GM12874 (cell line): Measurements from ENCODE around the gene SOBP.

ENCODE experiments used
- TF ChIP-seq, protein P1 (sequence below): IDR thresholded peaks from 2 replicates; pipeline ENCODE4 v1.5.1; 2011; ENCODE audit warnings: low read depth, mild to moderate bottlenecking, control low read depth, low read length, moderate library complexity; ENCODE audit not compliant: insufficient read depth

SOBP gene

DNA sequence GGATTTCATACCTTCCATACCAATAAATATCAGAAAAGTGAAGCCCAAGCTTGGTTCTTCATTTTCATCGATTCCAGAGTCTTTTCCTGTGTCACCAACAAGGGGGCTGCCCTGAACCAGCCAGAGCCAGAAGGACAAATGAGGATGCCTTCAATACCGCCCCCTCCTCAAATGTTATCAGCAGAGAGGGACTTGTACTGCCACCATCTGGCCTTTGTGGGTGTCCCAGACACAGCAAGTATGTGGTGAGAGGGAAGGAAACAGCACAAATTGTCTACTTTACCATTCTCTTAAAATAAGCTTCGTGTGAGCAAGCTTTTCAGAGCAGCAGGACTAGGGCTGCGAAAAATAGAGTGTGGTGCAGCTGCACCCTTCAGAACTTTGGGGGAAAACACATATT is 165.3 kb downstream of the SOBP start:
- TF ChIP-seq, protein P1, sequence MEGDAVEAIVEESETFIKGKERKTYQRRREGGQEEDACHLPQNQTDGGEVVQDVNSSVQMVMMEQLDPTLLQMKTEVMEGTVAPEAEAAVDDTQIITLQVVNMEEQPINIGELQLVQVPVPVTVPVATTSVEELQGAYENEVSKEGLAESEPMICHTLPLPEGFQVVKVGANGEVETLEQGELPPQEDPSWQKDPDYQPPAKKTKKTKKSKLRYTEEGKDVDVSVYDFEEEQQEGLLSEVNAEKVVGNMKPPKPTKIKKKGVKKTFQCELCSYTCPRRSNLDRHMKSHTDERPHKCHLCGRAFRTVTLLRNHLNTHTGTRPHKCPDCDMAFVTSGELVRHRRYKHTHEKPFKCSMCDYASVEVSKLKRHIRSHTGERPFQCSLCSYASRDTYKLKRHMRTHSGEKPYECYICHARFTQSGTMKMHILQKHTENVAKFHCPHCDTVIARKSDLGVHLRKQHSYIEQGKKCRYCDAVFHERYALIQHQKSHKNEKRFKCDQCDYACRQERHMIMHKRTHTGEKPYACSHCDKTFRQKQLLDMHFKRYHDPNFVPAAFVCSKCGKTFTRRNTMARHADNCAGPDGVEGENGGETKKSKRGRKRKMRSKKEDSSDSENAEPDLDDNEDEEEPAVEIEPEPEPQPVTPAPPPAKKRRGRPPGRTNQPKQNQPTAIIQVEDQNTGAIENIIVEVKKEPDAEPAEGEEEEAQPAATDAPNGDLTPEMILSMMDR = peak; percentile 30; the same call in 1 of the 2 replicates

DNA sequence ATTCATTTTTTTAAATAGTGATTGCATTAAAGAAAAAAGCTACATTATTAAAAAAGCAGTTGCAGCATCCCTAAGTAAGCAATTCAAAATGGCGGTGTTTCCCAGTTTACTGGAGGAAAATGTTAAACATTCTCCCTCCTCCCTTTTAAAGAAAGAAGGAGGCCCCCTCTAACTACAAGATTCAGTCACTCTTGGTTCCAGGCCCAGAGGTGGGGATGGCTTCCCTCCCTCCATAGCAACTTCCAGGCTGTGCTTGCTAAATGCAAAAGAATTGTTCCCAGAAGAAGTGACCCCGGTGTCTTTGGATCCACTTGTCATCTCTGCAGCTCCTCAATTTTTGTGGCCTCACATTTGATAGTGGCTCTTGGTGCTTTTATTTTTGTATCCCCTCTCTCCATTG is 165.9 kb downstream of the SOBP start:
- TF ChIP-seq, protein P1 = no peak

DNA sequence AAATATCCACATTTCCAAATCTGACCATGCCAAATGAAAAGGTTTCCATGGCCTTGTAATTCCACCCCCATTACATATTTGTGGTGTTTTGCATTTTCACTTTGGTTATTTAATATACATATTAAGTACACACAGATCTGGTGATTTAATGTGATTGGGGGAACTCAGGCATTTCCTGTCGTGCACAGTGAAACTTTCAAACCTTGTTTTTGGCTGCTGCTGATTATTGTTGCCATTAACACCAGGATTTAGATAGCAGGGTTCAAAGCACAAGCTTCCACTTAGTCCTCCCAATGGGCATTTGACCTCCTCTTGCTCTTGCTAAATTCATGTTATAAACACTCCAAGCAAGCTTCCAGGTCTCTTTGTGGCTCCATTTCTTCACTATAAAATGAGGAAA is 166.5 kb downstream of the SOBP start:
- TF ChIP-seq, protein P1 = no peak

DNA sequence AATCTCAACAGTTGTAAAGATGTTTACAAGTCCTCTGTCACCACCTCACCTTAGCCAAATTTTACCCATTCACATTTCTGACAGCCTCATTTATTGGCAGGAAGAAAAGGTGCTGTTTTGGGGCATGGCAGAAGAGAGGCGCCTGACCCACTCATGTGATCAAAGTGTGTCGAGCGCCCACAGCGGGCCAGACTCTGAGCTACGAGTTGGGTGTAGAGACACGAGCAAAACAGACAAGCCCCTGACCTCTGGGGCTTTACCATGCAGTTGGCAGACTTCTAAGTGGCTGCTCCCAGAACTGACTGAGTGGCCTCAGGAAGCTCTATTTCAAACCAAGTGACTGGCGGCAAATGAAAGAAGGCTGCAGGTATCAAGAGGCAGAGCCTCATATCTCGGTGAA is 167.0 kb downstream of the SOBP start:
- TF ChIP-seq, protein P1 = no peak

DNA sequence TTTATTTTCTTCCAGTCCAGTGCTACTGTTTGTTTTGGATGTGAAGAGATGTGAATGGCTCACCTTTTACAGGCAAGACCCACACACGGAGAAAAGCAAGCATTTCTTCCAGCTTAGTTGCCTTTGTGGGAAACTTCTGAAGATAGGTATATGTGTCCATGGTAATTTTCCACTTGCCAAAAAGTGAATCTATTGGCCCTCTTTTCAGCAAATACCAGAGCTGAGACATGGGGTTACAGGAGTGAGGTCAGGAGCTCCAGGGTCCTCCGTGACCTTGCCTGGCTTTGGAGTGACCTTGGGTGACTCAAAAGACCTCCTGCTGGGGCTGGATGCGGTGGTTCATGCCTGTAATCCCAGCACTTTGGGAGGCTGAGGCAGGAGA is 167.4 kb downstream of the SOBP start:
- TF ChIP-seq, protein P1 = no peak

DNA sequence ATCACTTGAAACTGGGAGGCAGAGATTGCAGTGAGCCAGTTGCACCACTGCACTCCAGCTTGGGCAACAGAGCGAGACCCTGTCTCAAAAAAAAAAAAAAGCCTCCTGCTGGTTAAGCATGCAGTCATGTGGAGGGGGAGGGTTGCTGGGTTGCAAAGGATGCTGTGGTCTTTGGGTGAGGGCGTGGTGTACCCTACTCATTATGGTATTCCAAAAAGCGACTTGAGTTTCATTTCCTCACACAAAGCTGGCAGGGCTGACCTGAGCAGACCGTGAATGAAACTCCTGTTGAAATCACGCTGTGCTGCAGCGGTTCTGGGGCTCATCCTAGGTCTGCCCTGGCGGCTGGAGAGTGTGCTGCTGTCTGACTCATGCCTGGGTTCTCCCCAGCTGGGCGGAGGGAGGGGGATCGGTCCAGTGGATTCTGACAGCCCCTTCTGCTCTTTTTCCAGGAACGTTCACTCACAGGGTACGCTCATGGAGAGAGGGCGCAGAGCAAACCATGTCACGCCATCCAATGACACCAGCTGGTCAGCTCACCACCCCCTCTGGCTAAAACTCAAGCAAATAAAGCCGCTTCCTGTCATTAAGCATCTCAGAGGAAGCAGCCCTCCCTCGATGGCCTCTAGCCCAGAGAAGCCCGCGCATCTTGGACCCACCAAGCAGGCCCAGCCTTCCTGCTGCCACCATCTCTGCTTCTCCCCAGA is 168.0 kb downstream of the SOBP start:
- TF ChIP-seq, protein P1 = peak; percentile 20; the same call in 1 of the 2 replicates

DNA sequence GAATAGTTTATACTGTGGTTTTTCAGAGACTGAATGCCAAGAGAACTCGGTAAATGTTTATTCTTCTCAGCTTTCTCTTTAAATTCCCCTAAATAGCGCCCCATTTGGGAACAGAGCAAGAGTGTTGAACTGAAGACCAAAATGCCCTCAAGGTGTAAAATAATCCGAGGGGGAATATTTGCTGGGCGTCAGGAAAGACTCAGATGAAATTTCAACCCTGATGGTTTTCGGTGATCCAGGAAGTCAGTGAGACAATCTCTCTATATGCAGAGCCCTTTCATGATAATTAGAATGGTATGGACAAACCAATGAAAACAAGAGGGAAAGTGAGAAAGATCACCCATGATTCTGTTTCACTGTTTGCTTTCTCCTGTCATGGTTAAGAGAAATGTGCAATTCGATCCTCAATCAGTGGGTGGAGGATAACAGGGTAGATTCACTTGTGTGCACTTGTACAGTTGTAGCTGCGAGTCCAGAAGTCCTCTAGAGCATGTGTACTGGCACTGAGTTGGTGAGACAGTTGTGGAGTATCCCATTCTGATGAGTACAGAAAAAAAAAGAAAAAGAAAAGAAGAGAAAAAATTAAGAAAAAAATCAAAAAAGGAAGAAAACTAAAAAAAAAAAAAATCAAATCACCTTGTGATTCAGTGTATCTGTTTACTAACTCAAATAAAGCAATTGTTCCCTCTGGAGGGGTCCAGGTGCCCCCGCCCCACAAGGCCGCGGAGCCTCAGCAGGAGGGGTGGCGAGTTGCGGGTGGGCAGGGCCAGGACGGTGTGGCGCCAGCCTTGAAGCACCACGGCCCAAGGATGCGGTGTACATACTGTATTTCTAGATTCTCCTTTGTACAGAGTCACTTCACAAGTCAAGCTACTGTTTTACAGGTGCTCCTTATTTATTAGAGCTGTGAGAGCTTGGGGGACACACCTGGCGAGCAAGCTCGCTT is 169.3 kb downstream of the SOBP start:
- TF ChIP-seq, protein P1 = no peak
